Amniotic epithelial cell (primary cell): ENCODE measurements around the gene OGDH.
A peak's percentile ranks its signal among the peaks of the same experiment; 100 is the strongest.

ENCODE experiments used
- DNase-seq: peaks from one replicate; pipeline ENCODE4 v3.0.0-alpha.2; 2010; ENCODE audit warnings: low read depth

OGDH gene

DNA sequence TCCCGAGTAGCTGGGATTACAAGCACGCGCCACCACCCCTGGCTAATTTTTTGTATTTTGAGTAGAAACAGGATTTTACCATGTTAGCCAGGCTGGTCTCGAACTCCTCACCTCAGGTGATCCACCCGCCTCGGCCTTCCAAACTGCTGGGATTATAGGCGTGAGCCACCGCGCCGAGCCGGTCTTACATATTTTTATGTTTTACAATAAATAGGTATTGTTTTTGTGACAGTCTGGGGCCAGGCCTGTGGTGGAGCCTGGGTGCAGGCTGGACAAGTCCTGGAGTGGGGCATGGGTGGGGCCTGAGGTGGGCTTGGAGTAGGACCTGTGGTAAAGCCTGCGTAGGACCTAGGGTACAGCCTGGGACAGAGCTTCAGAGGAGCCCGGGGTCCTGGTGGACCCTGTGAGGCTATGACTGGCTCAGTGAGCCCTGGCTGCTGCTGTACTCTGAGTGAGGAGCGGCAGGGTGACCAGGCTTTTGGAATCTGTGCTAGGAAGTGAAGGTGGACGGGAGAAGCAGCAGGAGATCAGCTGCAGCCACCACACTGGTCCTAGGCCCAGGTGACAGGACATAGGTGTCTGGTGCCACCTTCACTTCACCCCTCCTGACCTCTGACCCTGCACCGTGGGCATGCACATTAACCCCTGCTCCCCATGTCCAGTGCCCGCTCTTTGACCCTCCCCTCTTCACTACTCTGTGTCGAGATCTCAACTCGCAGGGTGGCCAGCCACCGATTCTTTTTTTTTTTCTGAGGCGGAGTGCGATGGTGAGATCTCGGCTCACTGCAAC lies 132.6 kb downstream of the OGDH start:
- DNase-seq: no peak

DNA sequence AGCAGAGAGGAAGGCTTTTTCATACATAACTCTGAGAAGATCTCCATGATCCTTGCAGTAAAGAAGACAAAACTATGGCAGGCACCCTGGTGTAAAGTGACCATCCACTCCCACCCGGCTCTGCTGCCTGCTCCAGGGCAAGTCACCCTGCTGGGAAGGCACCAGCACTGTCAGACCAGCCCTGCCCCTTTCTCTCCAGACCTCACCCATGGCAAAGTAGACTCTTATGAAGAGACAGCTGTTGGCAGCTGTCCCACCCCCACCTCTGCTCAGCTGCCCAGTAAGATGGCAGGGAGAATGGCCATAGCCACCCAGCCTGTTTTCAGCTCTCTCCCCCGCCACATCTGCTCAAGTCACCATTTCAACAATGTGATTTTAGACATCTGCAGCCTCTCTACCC lies 133.6 kb downstream of the OGDH start:
- DNase-seq: no peak

DNA sequence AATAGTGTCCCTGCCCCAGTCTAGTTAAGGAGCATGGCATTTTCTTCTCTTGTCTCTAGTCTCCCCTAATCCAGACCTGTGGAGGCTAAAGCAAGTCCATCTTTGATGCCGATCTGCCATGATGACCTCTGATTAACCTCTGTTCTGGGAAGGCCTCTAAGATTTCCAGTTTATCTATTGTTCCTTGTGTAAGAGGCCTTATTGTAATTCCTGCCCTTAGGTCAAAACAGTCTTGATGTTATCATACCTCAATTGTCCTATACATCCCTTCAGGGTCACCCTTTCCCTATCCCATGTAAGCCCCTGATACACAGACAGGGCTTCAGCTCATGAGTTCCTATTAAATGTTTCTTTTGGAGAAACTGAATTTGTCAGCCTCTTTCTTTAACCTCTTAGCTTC lies 137.3 kb downstream of the OGDH start:
- DNase-seq: no peak

- DNase-seq: peak; percentile 71
Observed at GRCh38 chr7:44748045-44748947, 141.9 kb downstream of the OGDH start, which contains the start of gene ZMIZ2. TSS of gene ZMIZ2 (plus strand) at chr7:44748847. CDS start at chr7:44756250, 7,403 bp downstream.

- DNase-seq: no peak
Observed at GRCh38 chr7:44748948-44749731, 142.7 kb downstream of the OGDH start.

DNA sequence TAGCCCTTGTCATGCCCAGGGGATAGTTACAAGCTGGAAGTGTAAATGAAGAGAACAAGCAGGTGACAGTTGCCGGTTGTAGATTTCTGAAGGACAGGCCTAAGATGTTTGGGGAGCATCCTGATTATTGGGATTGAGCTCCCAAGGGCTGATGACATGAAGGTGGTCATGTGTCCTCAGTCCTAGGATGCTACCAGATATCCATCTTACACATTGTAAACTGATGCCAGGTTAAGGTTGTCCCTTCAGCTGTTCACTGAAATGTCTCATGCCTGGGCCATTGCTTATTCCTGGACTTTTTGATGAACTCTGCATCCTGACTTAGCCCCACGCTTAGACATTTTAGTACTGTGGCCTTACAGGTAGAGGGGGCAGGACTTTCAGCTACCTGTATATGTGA lies 143.6 kb downstream of the OGDH start:
- no peak for DNase-seq

GRCh38 chr7:44750424-44750823 lies 144.0 kb downstream of the OGDH start:
- no peak for DNase-seq

GRCh38 chr7:44750921-44751571 lies 144.6 kb downstream of the OGDH start:
- no peak for DNase-seq

GRCh38 chr7:44752822-44753221 lies 146.4 kb downstream of the OGDH start:
- DNase-seq: no peak

GRCh38 chr7:44754802-44755697 lies 148.6 kb downstream of the OGDH start:
- DNase-seq: no peak

DNA sequence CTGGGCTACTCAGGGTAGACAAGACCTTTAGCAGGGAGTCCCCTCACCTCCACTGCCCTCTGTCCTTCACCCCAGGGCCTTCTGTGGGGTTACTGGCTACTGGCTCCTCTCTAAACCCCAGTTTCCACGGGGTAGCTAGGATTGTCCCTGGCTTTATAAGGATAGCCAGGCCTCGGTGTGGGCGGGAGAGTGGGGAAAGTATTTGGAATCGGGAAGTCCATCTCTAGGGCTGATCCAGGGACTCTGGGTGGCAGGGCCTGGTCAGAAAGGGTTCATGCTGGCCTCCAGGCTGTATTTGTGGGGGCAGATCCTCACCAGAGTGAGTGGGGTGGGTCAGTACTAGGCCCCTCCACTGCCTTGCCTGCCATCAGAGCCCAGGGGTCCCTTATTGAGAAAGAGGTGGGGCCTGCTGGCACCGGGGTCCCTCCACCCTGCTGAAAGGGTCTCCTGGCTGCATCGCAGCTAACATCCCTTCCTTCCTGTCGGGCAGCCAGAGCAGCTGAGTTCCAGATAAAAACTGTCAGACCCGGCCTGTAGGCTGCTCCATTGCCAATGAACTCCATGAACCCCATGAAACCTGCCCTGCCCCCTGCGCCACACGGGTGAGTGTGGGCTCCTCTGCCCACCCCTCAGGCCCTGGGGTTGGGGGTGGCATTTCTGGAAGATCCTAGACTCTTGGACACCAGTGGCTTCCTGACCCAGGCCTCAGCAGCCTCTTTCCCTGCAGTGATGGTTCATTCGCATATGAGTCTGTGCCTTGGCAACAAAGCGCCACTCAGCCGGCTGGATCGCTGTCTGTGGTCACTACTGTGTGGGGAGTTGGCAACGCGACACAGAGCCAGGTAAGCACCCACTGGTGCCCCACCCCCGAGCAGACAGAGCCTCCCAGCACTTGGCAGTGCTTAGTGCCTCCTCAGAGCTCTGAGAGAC lies 149.5 kb downstream of the OGDH start:
- no peak for DNase-seq

DNA sequence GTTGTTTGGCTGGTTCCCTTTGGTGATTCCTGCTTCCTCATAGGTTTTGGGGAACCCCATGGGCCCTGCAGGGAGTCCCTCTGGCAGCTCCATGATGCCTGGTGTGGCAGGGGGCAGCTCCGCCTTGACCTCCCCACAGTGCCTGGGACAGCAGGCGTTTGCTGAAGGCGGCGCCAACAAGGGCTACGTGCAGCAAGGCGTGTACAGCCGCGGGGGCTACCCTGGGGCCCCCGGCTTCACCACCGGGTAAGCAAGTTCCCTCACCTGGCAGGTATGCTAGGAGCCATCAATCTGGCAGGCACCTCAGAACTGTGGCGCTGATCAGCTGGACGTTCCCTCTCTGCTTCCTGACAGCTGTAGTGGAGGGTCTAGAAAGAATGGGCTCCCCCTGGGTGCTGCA lies 150.5 kb downstream of the OGDH start:
- no peak for DNase-seq

- DNase-seq: no peak
Observed at GRCh38 chr7:44757311-44757710, 150.9 kb downstream of the OGDH start.

DNA sequence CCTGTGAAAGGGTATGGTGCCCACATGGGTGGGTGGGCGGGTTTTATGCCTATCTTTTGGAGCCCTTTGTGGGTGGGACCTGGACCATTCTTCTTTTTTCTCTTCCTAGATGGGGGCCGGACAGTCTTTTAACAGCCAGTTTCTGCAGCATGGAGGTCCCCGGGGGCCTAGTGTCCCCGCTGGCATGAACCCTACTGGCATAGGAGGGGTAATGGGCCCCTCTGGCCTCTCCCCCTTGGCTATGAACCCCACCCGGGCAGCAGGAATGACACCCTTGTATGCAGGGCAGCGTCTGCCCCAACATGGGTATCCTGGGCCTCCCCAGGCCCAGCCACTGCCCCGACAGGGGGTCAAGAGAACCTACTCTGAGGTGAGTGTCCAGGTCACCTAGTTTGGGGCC lies 151.3 kb downstream of the OGDH start:
- DNase-seq: no peak
